ENCODE measurements around the gene PSMG1. TPM values are rescaled to one million over a fixed set of nuclear protein-coding genes. Genes with fewer than 3 reads are reported as not detected.

The PSMG1 gene
- total and polyA plus RNA-seq, 2 experiments from 2014 or later = 43.3 to 81.4 TPM

GRCh38 chr21:39173716-39174680 is 9.3 kb downstream of the PSMG1 start:
- no peak for DNase-seq (ENCODE audit: low spot score)
- Histone ChIP-seq H3K9me3 (ENCODE audit: low read depth) (no peaks in the 10 kb centered on the region), H2AFZ (no peak overlapping the region), H3K4me3 (no peak overlapping the region), H4K20me1 (ENCODE audit: insufficient read depth, poor library complexity, severe bottlenecking) (no peaks in the 10 kb centered on the region), H3K4me2 (no peak overlapping the region), H3K27me3 (no peaks in the 10 kb centered on the region), H3K4me1 (ENCODE audit: insufficient read depth) (no peaks in the 10 kb centered on the region), H3K9me2 (replicated peaks; ENCODE audit: insufficient read depth) (no peaks in the 10 kb centered on the region), H3K79me2 (peaks cover 2% of the 10 kb centered on the region), H3K27ac (no peak overlapping the region), H3K36me3 (replicated peaks; ENCODE audit: insufficient read depth, low read depth) (no peaks in the 10 kb centered on the region)
- 90% methylated on average over 3 of the region's 3 CpGs for WGBS (ENCODE audit: low lambda C conversion rate, missing lambda C conversion rate)
- TF ChIP-seq, protein P1, sequence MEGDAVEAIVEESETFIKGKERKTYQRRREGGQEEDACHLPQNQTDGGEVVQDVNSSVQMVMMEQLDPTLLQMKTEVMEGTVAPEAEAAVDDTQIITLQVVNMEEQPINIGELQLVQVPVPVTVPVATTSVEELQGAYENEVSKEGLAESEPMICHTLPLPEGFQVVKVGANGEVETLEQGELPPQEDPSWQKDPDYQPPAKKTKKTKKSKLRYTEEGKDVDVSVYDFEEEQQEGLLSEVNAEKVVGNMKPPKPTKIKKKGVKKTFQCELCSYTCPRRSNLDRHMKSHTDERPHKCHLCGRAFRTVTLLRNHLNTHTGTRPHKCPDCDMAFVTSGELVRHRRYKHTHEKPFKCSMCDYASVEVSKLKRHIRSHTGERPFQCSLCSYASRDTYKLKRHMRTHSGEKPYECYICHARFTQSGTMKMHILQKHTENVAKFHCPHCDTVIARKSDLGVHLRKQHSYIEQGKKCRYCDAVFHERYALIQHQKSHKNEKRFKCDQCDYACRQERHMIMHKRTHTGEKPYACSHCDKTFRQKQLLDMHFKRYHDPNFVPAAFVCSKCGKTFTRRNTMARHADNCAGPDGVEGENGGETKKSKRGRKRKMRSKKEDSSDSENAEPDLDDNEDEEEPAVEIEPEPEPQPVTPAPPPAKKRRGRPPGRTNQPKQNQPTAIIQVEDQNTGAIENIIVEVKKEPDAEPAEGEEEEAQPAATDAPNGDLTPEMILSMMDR (IDR thresholded peaks at IDR 0.05; ENCODE audit: poor library complexity) = no peak
- TF ChIP-seq EZH2 (IDR thresholded peaks at IDR 0.05; ENCODE audit: borderline replicate concordance) (no peak), EZH2phosphoT487 (IDR thresholded peaks at IDR 0.05; ENCODE audit: low read depth, severe bottlenecking, unreplicated experiment) (no peak)

DNA sequence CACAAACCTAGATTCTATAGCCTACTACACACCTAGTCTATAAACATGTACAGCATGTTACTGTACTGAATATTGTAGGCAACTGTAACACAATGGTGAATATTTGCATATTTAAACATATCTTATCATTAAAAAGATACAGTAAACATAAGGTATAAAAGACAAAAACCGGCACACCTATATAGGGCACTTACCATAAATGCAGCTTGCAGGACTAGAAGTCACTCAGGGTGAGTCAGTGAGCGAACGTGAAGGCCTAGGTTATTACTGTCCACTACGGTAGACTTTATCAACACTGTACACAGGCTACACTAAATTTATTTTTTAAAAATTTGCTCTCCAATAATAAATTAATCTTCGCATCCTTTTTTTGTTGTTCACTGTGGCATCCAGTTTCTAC is 13.3 kb downstream of the PSMG1 start:
- H2AFZ ChIP-seq = no peak overlapping the region
- no peaks in the 10 kb centered on the region for H3K79me2 ChIP-seq
- no peak for DNase-seq (ENCODE audit: low spot score)
- H3K9me2 ChIP-seq (replicated peaks; ENCODE audit: insufficient read depth) = no peaks in the 10 kb centered on the region
- 97% methylated on average over 5 of the region's 5 CpGs for WGBS (ENCODE audit: low lambda C conversion rate, missing lambda C conversion rate)
- no peak overlapping the region for H3K4me2 ChIP-seq
- peaks cover 6% of the 10 kb centered on the region for H3K9me3 ChIP-seq (ENCODE audit: low read depth)
- H4K20me1 ChIP-seq (ENCODE audit: insufficient read depth, poor library complexity, severe bottlenecking) = no peaks in the 10 kb centered on the region
- no peaks in the 10 kb centered on the region for H3K4me1 ChIP-seq (ENCODE audit: insufficient read depth)
- H3K36me3 ChIP-seq (replicated peaks; ENCODE audit: insufficient read depth, low read depth) = peaks cover 3% of the 10 kb centered on the region
- no peak overlapping the region for H3K4me3 ChIP-seq
- TF ChIP-seq, protein P1 (IDR thresholded peaks at IDR 0.05; ENCODE audit: poor library complexity) = no peak
- no peak overlapping the region for H3K27ac ChIP-seq
- no peaks in the 10 kb centered on the region for H3K27me3 ChIP-seq

DNA sequence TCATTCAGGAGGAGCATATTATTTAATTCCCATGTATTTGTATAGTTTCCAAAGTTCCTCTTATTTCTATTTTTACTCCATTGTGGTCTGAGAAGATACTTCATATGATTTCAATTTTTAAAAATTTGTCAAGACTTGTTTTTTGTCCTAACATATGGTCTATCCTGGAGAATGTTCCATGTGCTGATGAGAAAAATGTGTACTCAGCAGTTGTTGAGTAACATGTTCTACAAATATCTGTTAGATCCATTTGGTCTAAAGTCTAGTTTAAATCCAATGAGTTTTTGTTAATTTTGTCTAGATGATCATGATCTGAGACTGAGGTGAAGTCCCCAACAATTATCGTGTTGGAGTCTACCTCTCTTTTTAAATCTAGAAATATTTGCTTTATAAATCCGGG is 14.5 kb downstream of the PSMG1 start:
- no peaks in the 10 kb centered on the region for H3K27me3 ChIP-seq
- no peaks in the 10 kb centered on the region for H3K4me1 ChIP-seq (ENCODE audit: insufficient read depth)
- peaks cover 3% of the 10 kb centered on the region for H3K36me3 ChIP-seq (replicated peaks; ENCODE audit: insufficient read depth, low read depth)
- peaks cover 6% of the 10 kb centered on the region for H3K9me3 ChIP-seq (ENCODE audit: low read depth)
- no peak overlapping the region for H3K4me3 ChIP-seq
- TF ChIP-seq, protein P1 (IDR thresholded peaks at IDR 0.05; ENCODE audit: poor library complexity) = no peak
- TF ChIP-seq EZH2 (IDR thresholded peaks at IDR 0.05; ENCODE audit: borderline replicate concordance) (no peak), EZH2phosphoT487 (IDR thresholded peaks at IDR 0.05; ENCODE audit: low read depth, severe bottlenecking, unreplicated experiment) (no peak)
- no peaks in the 10 kb centered on the region for H3K9me2 ChIP-seq (replicated peaks; ENCODE audit: insufficient read depth)
- H3K4me2 ChIP-seq = no peak overlapping the region
- DNase-seq (ENCODE audit: low spot score) = no peak
- no peaks in the 10 kb centered on the region for H3K79me2 ChIP-seq
- WGBS (ENCODE audit: low lambda C conversion rate, missing lambda C conversion rate) = 91% methylated on average over 2 of the region's 2 CpGs
- no peaks in the 10 kb centered on the region for H4K20me1 ChIP-seq (ENCODE audit: insufficient read depth, poor library complexity, severe bottlenecking)
- no peak overlapping the region for H2AFZ ChIP-seq
- H3K27ac ChIP-seq = no peak overlapping the region

Data from hepatocyte (in vitro differentiated cells).